WTC11 (cell line): Measurements from ENCODE around the gene DNAH9. TPM values are rescaled to one million over a fixed set of nuclear protein-coding genes. Genes with fewer than 3 reads are reported as not detected.

ENCODE experiments used
- ATAC-seq: fragments of 200-7000 bp; cut with Tn5 transposase; 2 replicates; pipeline ENCODE4 v1.10.0; 2021; ENCODE audit warnings: mild to moderate bottlenecking, moderate library complexity
- CTCF ChIA-PET: fragments of 300-600 bp; sonication (Branson Sonifier 250); formaldehyde crosslinking; loops from one replicate; lab custom pipeline; 2021; ENCODE audit warnings: antibody characterized with exemption; lab: Charles Lee
- POLR2A ChIA-PET: fragments of 350-600 bp; sonication (Branson Sonifier 250); formaldehyde crosslinking; loops from one replicate; lab custom pipeline; 2021; ENCODE audit warnings: antibody characterized with exemption; lab: Charles Lee
- DNase-seq: peaks from one replicate; pipeline ENCODE4 v3.0.0; 2021; ENCODE audit warnings: low spot score
- H3K27ac Mint-ChIP-seq: 2 replicates; pipeline ENCODE4 v1.8.0; 2021; ENCODE audit warnings: mixed read lengths
- H3K27me3 Mint-ChIP-seq: 2 replicates; pipeline ENCODE4 v1.8.0; 2021; ENCODE audit warnings: low read depth, mild to moderate bottlenecking, moderate library complexity, mixed read lengths
- H3K36me3 Mint-ChIP-seq: 2 replicates; pipeline ENCODE4 v1.8.0; 2021; ENCODE audit warnings: mixed read lengths
- H3K4me1 Mint-ChIP-seq: 2 replicates; pipeline ENCODE4 v1.8.0; 2022; ENCODE audit warnings: mixed read lengths
- H3K4me3 Mint-ChIP-seq: 2 replicates; pipeline ENCODE4 v1.8.0; 2021; ENCODE audit warnings: mild to moderate bottlenecking, moderate library complexity, mixed read lengths
- H3K9me3 Mint-ChIP-seq: 2 replicates; pipeline ENCODE4 v1.8.0; 2021; ENCODE audit warnings: mixed read lengths
- AFF4 ChIP-seq: sonication (generic); formaldehyde crosslinking; IDR thresholded peaks from 2 replicates; pipeline ENCODE4 v1.8.1; 2023; ENCODE audit warnings: mild to moderate bottlenecking, missing genetic modification reagents, borderline replicate concordance
- ATF1 ChIP-seq: sonication (generic); formaldehyde crosslinking; IDR thresholded peaks from 2 replicates; pipeline ENCODE4 v1.8.1; 2023; ENCODE audit warnings: mild to moderate bottlenecking, moderate library complexity, missing genetic modification reagents
- ATF2 ChIP-seq: sonication (generic); formaldehyde crosslinking; IDR thresholded peaks from 2 replicates; pipeline ENCODE4 v1.8.1; 2022; ENCODE audit warnings: low read depth, missing genetic modification reagents, borderline replicate concordance
- CBFB ChIP-seq: sonication (generic); formaldehyde crosslinking; IDR thresholded peaks from 2 replicates; pipeline ENCODE4 v1.8.1; 2022; ENCODE audit warnings: mild to moderate bottlenecking, low read depth, missing genetic modification reagents
- CTCF ChIP-seq: fragments of 200-600 bp; IDR thresholded peaks from 2 replicates; pipeline ENCODE4 v1.8.0; 2022; ENCODE audit warnings: antibody characterized with exemption
- E2F1 ChIP-seq: sonication (generic); formaldehyde crosslinking; IDR thresholded peaks from 2 replicates; pipeline ENCODE4 v1.8.0; 2022; ENCODE audit warnings: mild to moderate bottlenecking, missing genetic modification reagents
- ERG ChIP-seq: fragments of 250-450 bp; sonication (Bioruptor Pico); IDR thresholded peaks from 2 replicates; pipeline ENCODE4 v1.8.0; 2021; ENCODE audit warnings: mild to moderate bottlenecking
- GRHL2 ChIP-seq: fragments of 250-450 bp; sonication (Bioruptor Pico); IDR thresholded peaks from 2 replicates; pipeline ENCODE4 v1.8.0; 2022; ENCODE audit warnings: mild to moderate bottlenecking, moderate library complexity; ENCODE audit not compliant: insufficient replicate concordance, severe bottlenecking
- GTF2I ChIP-seq: fragments of 250-450 bp; sonication (Bioruptor Pico); conservative IDR thresholded peaks from 2 replicates; pipeline ENCODE4 v1.4.0; 2021; ENCODE audit warnings: mild to moderate bottlenecking
- MAX ChIP-seq: sonication (generic); formaldehyde crosslinking; IDR thresholded peaks from 2 replicates; pipeline ENCODE4 v1.8.0; 2022; ENCODE audit warnings: mild to moderate bottlenecking, missing genetic modification reagents
- NR1H2 ChIP-seq: sonication (generic); formaldehyde crosslinking; IDR thresholded peaks from 2 replicates; pipeline ENCODE4 v1.9.0; 2021; ENCODE audit warnings: mild to moderate bottlenecking, moderate library complexity, missing genetic modification reagents
- SMAD4 ChIP-seq: sonication (generic); formaldehyde crosslinking; IDR thresholded peaks from 2 replicates; pipeline ENCODE4 v1.8.0; 2022; ENCODE audit warnings: mild to moderate bottlenecking, missing genetic modification reagents
- ZNF263 ChIP-seq: sonication (generic); formaldehyde crosslinking; IDR thresholded peaks from 2 replicates; pipeline ENCODE4 v1.8.1; 2022; ENCODE audit warnings: low read depth, mild to moderate bottlenecking, moderate library complexity, missing genetic modification reagents
- ZNF396 ChIP-seq: fragments of 250-450 bp; sonication (Bioruptor Pico); IDR thresholded peaks from 2 replicates; pipeline ENCODE4 v1.8.0; 2021; ENCODE audit warnings: mild to moderate bottlenecking, moderate library complexity, borderline replicate concordance
- total RNA-seq: library from RNA; stranded (reverse); gene quantifications from 3 replicates; pipeline ENCODE4 v1.2.3, GENCODE V29; 2021

Gene DNAH9
- total RNA-seq, 1 experiment from 2014 or later: 0.31 TPM

GRCh38 chr17:11705111-11705510 is 106.8 kb downstream of the DNAH9 start (continued):
- TF ChIP-seq CTCF (no peak), ATF2 (CRISPR knock-in tag) (no peak), ZNF263 (CRISPR knock-in tag) (no peak)
- TF ChIP-seq, all 79 proteins: peak for 0

GRCh38 chr17:11707586-11707985 is 109.3 kb downstream of the DNAH9 start:
- TF ChIP-seq SMAD4 (CRISPR knock-in tag) (no peak), NR1H2 (CRISPR knock-in tag) (no peak), GRHL2 (no peak), GTF2I (no peak), AFF4 (CRISPR knock-in tag) (no peak), ZNF263 (CRISPR knock-in tag) (no peak), E2F1 (CRISPR knock-in tag) (no peak), ZNF396 (CRISPR knock-in tag) (no peak), ERG (CRISPR knock-in tag) (no peak), MAX (CRISPR knock-in tag) (no peak), ATF1 (CRISPR knock-in tag) (no peak), CBFB (CRISPR knock-in tag) (no peak)
- TF ChIP-seq, all 79 proteins: peak for 0
- no peak for ATAC-seq
- Mint-ChIP-seq H3K9me3 (peaks cover 58% of the 10 kb centered on the region), H3K27ac (no peak overlapping the region), H3K4me3 (no peak overlapping the region), H3K36me3 (peaks cover 13% of the 10 kb centered on the region; the same call in 1 of the 2 replicates), H3K4me1 (peaks cover 11% of the 10 kb centered on the region), H3K27me3 (peaks cover 2% of the 10 kb centered on the region; the same call in 1 of the 2 replicates)
- ChIA-PET CTCF (interaction anchor here (1.4 kb wide), 1 partner anchor 64 kb away, joined by 8 read pairs; no protein-coding TSS in a partner anchor), POLR2A (no interaction called here)
- DNase-seq: no peak
